TTC549 (cell line): ENCODE results near the gene CNTFR.

Source experiments
- FAIRE-seq: peaks from 2 replicates; lab custom pipeline; 2012; peaks lifted over from hg19 to GRCh38; lab: Jason Lieb, UNC

Gene CNTFR

DNA sequence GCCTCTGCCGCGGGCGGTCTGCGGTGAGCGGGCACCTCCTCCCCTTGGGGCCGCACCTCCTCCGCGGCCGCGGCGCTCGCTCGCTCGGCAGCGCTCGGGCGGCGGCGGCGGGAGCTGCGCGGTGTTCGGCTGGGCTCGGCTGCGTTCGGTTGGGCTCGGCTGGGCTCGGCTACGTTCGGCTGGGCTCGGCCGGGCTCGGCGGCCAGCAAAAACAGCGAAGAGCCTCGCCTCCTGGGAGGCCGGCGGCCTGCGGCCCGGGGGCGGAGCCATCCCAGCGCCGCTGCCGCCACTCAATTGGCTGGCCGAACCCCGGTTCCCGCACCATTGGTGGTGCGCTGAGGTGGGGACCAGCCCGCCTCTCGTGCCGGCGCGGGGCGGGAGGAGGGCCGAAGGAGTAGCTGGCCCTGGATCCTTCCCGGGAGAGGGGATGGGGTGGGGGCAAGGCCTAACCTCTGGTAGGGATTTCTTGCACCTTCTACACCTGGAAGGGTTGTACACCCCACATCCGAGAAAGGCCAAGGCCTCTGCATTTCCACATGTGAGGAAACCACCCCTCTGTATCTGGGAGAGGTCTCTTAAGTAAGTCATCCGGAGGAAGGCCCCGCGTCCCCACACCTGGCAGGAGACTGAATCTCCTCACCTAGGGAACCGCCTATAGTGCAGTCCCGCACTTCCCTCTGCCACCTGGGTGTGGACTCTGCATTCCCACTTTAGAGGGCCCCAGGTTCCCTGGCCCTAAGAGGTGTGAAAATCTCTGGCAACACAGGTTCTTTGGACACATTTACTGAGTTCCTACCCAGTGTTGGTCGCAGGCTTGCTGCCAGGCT lies 66.3 kb downstream of the CNTFR start, which contains the start of gene ENHO:
ENHO (minus strand) TSS at position 20 of the 827 bp plus-strand sequence. CDS start 1,295 bp downstream, outside the sequence.
- no peak for FAIRE-seq

DNA sequence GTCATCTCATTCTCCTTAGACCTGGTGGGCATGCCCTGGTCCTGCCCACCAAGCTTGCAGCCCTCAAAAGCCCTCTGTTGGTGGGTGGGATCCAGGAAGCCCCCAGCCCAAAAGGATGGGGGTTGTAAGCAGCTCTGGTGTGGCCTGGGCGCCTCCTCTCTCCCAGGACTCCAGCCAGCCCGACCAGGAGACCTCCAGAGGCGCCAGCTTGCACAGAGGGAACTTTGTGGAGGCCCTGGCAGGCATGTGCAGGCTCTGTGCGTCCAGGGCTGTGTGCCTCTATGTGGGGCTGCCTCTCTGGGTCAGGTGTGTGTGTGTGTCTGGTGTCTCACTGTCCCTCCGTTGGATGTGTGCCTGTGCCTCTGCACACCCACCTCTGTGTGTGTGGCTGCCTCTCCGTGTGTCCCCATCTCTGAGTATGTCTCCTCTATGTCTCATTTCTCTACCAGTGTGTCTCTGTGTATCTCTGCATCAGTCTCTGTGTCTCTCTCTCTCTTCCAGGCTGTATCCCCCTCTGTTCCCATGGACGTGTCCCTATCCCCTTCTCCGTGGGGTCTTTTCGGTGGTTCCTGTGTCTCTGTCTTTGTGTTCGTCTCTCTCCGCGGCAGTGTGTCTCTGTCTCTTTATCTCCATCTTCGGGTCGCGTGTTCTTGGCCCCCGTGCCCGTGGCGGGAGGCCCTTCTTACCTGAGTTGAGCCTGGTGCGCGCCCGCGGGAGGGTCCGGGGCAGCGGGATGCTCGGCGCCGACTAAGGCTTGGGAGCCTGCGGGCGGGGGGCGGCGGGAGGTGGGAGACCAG lies 67.2 kb downstream of the CNTFR start:
- no peak for FAIRE-seq

- no peak for FAIRE-seq
These were observed 68.0 kb downstream of the CNTFR start for GRCh38 chr9:34521406-34522045.

GRCh38 chr9:34520505-34521385 lies 68.8 kb downstream of the CNTFR start:
- no peak for FAIRE-seq

- FAIRE-seq: no peak
These were observed 69.4 kb downstream of the CNTFR start for GRCh38 chr9:34520096-34520495.

DNA sequence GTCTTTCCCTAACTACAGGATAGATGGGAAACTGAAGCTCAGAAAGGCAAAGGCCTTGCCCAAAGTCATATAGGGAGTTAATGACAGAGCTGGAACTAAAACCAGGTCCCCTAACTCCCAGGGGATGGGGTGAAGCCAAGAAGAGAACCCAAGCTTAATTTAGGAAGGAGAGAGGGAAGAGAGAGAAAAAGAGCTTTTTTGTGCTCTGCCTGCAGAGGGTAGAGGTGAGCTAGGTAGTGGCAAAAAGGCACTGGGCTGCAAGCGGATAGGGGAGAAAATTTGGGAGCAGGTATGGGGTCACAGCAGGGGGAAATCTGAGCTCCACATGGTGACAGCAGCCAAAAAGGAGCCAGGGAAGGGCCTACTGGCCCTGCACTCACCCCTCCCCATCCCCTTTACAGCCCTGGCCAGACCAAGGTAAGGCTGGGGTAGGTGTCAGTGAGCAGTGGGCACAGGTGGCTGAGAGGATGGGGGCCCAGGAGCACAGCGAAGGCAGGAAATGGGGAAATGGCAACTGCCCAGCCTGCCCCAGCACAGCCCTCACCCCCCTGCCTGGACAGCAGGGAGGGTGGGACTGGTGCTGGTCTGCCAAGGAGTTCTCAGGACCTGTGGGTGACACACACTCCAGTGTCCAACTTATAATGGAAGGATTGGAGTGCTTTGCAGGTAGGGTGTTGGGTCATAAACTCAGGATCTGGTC lies 70.1 kb downstream of the CNTFR start:
- no peak for FAIRE-seq

GRCh38 chr9:34518896-34519295 lies 70.6 kb downstream of the CNTFR start:
- FAIRE-seq: no peak

GRCh38 chr9:34518110-34518616 lies 71.4 kb downstream of the CNTFR start:
- no peak for FAIRE-seq

DNA sequence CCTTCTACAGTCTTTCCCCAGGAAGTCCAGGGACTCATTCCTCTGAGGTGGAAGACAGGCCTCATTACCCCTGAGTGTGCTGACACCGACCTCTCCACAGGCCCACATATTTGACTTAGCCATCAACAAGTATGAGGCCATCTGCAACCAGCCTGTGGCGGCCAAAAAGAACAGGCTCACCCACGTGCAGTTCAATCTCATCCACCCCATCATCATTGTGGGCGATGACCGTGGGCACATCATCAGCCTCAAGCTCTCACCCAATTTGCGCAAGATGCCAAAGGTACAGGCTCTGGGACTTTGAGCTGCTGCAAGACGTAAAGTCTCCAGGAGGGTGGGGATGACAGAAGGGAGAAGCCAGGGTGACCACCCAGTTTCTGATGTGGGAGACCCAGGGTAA lies 72.3 kb downstream of the CNTFR start:
- FAIRE-seq: no peak

GRCh38 chr9:34515959-34516358 lies 73.6 kb downstream of the CNTFR start:
- FAIRE-seq: no peak

DNA sequence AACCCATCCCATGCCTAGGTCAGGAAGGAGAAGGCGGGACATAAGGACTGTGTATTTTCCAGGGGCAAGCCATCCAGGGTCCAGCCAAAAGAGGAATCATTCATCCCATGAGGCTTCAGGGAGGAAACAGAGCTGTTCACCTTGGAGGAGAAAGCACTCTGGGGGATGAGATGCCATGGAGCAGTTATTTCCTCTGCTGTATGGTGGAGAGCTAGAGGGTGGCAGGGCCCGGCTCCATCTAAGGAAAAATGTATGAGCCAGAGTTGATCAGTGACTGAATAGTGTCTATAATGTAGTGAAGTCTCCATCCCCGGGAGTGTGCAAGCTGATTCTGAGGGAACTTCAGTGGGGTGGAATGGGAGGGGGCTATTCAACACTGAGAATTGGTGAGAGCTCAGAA lies 74.7 kb downstream of the CNTFR start:
- FAIRE-seq: no peak

- FAIRE-seq: no peak
These were observed 75.1 kb downstream of the CNTFR start for GRCh38 chr9:34514401-34514800.

DNA sequence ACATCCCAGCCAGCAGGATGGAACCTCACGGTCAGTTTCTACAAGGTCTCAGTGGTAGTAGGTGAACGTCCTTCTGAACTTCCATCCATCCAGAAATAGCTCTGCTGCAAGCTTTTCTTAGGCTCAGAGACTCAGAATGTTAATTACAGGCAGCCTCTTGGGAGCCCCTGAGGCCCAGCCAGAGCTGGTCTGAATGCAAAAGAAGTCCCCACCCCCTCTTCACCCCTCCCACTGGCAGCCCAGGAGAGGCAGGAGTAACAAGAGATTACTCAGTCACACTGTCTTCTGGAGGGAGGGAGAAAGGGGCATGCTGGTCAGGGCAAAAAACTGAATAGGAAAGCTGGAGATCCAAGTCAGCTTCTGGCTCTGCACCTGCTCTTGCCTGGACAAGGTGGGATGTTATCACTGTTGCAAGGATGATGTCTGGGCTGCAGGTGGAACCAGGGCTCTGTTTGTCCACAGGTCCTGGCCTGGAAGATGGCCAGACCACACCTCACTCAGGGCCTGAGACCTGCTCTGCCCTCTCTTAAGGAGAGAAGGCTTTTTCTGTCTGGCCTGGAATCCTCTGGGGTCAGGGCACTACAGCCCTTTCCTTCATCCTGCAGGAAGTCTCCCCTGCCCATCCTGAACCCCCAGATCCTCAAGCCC lies 75.8 kb downstream of the CNTFR start:
- FAIRE-seq: no peak

GRCh38 chr9:34512131-34513078 lies 77.1 kb downstream of the CNTFR start:
- FAIRE-seq: no peak

DNA sequence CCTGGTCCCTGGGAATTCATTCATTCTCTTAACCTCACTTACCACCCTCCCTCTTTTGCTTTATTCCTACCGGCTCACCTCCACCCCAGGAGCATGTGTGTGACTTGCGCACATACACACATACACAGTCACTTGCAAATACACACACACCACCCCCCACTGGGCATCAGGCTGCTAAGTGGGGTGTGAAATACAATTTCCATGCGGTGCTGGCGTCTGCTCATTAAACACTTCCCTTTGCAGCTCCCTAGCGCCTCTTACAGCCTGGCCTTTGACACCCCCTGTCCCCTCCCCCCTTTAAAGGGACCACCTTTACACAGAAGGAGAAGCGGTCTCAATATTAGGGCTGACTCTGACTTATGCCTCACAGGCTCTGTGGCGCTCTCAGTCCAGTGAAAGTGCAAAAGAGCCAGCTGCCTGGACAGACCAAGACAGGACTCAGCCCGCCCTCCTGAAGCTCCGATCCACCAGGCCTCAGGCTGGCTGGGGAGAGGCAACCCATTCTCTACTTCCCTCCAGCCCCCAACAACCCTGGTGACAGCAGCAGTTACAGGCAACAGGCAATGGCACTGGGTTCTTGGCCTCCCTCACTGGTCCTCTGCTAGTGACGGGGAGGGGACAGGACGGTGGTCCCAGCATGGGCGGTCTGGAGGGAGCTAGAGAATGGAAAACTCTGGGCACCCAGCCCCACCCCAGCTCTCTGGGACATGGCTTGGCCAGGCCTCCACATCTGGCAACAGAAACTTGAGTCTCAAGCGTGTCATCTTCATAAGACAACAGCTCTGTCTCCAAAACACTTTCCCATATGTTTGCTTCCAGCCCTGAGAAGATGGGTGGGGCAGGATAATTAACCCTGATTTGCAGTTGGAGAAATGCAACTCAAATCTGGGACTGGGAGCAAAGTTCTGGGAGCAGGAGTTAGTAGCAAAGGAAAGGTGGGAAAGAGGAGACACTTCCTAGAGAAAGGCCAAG lies 78.7 kb downstream of the CNTFR start:
- no peak for FAIRE-seq

DNA sequence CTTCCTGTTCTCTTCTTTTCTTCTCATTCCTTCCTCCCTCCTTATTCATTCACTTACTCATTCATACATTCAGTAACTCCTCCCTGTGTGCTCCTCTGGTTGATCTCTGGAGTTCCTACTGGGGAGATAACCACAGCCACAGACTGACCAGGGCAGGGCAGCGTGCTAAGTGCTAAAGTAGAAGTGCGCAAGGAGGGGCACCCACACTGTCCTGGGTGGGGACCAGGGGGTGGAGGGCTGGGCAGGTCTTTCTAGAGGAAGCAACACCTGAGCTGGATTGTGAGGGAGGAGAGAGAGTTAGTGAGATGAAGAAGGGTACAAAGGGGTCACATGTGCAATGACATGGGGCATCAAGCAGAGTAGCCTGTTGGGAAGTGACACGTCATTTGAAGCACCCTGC lies 80.6 kb downstream of the CNTFR start:
- no peak for FAIRE-seq

DNA sequence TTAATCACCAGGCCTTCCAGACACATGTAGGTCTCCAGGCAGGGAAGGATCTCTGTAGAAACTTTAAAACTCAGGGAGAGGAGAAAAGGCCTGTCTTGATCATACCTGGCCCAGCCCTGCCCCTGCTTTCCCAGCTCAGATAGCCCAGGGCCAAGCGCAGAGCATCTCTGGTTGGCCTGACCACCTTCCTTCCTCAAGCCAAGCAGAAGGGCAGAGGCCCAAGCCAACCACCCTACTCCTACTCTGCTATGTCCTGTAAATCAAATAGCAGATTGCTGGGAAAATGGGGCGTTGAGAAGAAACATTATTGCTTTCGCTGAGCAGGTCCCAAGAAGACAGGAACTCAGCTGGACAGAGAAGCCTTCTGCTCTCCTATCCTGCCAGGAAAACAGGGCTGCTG lies 81.1 kb downstream of the CNTFR start:
- FAIRE-seq: no peak

DNA sequence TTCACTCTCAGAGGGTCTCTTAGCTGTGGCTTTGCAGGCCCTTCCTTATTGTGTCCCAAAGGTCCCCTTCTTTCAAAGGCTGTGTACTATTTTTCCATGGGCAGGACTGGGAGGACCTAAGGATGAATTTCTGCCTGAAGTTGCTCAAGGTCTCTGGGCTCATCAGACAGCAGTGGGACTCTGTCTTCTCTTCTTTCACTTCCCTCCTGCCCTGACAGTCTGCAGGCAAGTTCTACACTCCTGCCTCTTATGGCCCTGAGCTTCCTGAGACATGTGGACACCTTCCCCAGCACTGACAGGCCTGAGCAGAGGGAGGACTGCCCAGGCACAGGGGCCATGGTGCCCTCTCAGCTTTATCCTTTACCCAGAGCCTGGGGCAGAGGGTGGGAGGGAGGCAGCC lies 81.6 kb downstream of the CNTFR start:
- no peak for FAIRE-seq
